ENCODE results near the gene FN3KRP.

Gene FN3KRP

GRCh38 chr17:82716203-82717010 lies at the start of gene FN3KRP:
Gene FN3KRP, plus strand, starts transcription at chr17:82716706. Its CDS starts 50 bp downstream, at chr17:82716756.
- peak; percentile 89 for DNase-seq
- Mint-ChIP-seq H3K9me3 (no peaks in the 10 kb centered on the region), H3K27ac (peak within 1 kb of the TSS; percentile 95), H3K4me1 (ENCODE audit: low read depth) (peaks cover 21% of the 10 kb centered on the region), H3K4me3 (peak within 1 kb of the TSS; percentile 97), H3K36me3 (ENCODE audit: low read depth) (peaks cover 36% of the 10 kb centered on the region), H3K27me3 (no peaks in the 10 kb centered on the region)

DNA sequence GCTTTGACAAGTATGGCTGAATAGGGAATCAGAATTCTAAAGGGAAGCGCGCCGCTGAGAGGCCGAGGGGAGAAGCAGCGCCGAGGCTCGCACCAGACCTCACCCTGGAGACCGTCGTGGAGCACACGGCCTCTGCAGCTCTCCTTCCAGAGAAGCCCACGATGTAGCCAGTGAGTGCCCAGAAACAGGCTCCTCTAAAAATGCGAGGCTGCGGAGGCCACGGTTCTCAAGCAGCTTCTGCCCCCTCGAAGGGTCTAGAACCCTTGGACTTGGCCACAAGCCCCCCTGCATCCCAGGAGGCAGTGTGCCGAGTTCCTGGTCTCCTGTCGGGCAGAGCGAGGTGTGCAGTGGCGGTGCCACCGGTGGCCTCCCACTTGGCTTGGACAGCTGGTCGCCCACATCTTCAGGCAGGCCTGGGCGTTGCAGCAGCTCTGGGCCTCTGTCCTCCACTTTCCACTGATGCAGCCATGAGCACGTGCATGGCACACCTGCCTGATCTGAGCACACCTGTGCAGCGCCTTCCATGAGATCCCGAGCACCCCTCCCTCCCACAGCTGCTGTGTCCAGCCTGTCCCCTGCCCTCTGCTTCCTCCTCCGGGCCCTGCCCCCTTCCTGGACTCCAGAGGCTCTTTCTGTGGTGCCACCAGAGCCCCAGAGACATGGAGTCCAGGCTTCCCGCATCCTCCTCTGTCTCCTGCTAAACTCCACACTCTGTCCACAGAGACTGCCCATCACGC lies 49.4 kb upstream of the FN3KRP start:
- no peaks in the 10 kb centered on the region for H3K27me3 Mint-ChIP-seq
- H3K4me3 Mint-ChIP-seq, result no peak overlapping the region
- H3K36me3 Mint-ChIP-seq (ENCODE audit: low read depth), result no peaks in the 10 kb centered on the region
- no peak overlapping the region for H3K27ac Mint-ChIP-seq
- DNase-seq, result no peak
- H3K9me3 Mint-ChIP-seq, result no peaks in the 10 kb centered on the region
- H3K4me1 Mint-ChIP-seq (ENCODE audit: low read depth), result peaks cover 6% of the 10 kb centered on the region

GRCh38 chr17:82667668-82668000 lies 48.9 kb upstream of the FN3KRP start:
- H3K27me3 Mint-ChIP-seq, result no peaks in the 10 kb centered on the region
- H3K27ac Mint-ChIP-seq, result no peak overlapping the region

DNA sequence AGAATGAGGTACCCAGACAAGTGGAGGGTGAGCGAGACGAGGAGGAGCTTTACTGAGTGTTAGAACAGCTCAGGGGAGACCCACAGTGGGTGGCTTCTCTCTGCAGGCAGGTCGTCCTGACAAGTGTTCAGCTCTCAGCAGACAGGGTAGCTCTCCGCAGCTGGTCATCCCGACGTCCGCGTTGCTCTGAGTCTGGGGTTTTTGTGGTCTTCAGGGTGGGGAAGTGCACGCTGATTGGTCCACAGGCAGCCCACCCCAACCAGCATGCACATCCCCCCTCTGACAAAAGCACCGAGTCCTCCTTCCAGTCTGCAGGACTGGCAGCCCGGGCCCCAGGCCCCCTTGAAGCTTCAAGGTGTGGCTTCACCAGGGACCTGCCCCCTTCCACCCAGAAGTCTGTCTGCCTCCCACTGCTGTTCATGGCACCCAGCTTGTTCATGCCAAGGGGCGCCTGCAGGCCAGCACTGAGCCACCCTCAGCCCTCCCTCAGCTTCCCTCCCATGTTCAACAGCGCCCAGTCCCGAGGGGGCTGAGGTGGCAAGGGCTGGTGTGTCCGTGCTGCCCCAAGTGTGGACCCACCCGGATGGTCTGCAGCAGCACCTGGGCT lies 48.4 kb upstream of the FN3KRP start:
- peaks cover 6% of the 10 kb centered on the region for H3K4me1 Mint-ChIP-seq (ENCODE audit: low read depth)
- H3K27ac Mint-ChIP-seq, result no peak overlapping the region
- no peaks in the 10 kb centered on the region for H3K9me3 Mint-ChIP-seq
- H3K36me3 Mint-ChIP-seq (ENCODE audit: low read depth), result no peaks in the 10 kb centered on the region
- H3K4me3 Mint-ChIP-seq, result no peak overlapping the region
- no peaks in the 10 kb centered on the region for H3K27me3 Mint-ChIP-seq
- no peak for DNase-seq

More at GRCh38 chr17:82667668-82668000, 48.9 kb upstream of the FN3KRP start:
- H3K4me1 Mint-ChIP-seq (ENCODE audit: low read depth), result peaks cover 6% of the 10 kb centered on the region
- no peak for DNase-seq
- no peaks in the 10 kb centered on the region for H3K36me3 Mint-ChIP-seq (ENCODE audit: low read depth)
- H3K4me3 Mint-ChIP-seq, result no peak overlapping the region
- H3K9me3 Mint-ChIP-seq, result no peaks in the 10 kb centered on the region

DNA sequence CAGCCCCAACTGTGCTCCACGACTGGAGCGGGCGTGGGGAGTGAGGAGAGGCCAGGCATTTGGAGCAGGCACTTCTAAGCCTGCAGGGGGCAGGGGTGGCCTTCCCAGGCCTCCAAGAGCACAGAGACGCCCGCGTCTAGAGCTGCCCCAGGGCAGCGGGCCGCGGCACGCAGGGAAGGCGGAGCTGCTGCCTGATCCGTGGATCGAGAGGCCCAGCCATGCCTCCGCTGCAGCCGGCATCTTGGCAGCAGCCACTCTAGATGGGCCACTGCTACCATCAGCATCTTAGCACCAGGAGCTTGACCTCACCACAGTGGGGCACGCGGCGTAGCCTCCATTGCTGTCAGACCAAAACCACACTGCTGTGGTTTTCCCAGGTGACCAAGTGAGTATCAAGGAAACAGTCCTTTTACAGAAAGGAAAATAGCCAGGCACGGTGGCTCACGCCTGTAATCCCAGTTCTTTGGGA lies 47.8 kb upstream of the FN3KRP start:
- peak; percentile 59 for DNase-seq
- H3K27ac Mint-ChIP-seq, result peak overlapping the region; percentile 40
- H3K4me3 Mint-ChIP-seq, result no peak overlapping the region

DNA sequence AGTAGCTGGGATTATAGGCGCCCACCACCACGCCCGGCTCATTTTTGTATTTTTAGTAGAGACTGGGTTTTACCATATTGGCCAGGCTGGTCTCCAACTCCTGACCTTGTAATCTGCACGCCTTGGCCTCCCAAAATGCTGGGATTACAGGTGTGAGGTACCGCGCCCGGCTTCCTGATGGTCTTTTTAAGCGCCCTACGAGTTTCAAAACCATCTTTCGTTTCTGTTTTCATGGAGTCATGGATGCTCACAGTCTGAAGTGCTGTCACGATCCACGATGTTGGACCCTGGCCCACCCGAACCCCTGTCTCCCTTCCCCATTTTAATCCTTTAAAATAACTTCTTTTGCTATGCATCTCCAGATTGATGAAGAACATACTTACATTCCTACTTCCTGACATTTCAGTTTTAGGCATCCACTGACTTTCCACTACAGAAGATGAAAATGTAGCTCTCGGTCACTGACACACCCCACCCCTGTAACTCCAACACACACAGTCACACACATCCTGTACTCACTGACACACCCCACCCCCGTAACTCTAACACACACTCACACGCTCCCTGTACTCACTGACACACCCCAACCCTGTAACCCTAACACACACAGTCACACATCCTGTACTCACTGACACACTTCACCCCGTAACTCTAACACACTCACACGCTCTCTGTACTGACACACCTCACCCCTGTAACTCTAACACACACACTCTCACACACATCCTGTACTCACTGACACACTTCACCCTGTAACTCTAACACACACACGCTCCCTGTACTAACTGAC lies 45.6 kb upstream of the FN3KRP start:
- no peak overlapping the region for H3K27ac Mint-ChIP-seq
- H3K27me3 Mint-ChIP-seq, result no peaks in the 10 kb centered on the region

More for the DNA sequence above, 47.8 kb upstream of the FN3KRP start:
- Mint-ChIP-seq H3K27me3 (no peaks in the 10 kb centered on the region), H3K36me3 (ENCODE audit: low read depth) (no peaks in the 10 kb centered on the region), H3K9me3 (no peaks in the 10 kb centered on the region), H3K4me1 (ENCODE audit: low read depth) (peaks cover 6% of the 10 kb centered on the region)

GRCh38 chr17:82674656-82675475 lies 41.6 kb upstream of the FN3KRP start:
- no peaks in the 10 kb centered on the region for H3K36me3 Mint-ChIP-seq (ENCODE audit: low read depth)
- no peaks in the 10 kb centered on the region for H3K9me3 Mint-ChIP-seq
- no peak overlapping the region for H3K27ac Mint-ChIP-seq
- no peak for DNase-seq
- no peak overlapping the region for H3K4me3 Mint-ChIP-seq
- no peaks in the 10 kb centered on the region for H3K4me1 Mint-ChIP-seq (ENCODE audit: low read depth)
- no peaks in the 10 kb centered on the region for H3K27me3 Mint-ChIP-seq

More for the DNA sequence above, 45.6 kb upstream of the FN3KRP start:
- Mint-ChIP-seq H3K4me1 (ENCODE audit: low read depth) (peaks cover 6% of the 10 kb centered on the region), H3K4me3 (no peak overlapping the region), H3K9me3 (no peaks in the 10 kb centered on the region), H3K36me3 (ENCODE audit: low read depth) (no peaks in the 10 kb centered on the region)
- DNase-seq, result no peak

DNA sequence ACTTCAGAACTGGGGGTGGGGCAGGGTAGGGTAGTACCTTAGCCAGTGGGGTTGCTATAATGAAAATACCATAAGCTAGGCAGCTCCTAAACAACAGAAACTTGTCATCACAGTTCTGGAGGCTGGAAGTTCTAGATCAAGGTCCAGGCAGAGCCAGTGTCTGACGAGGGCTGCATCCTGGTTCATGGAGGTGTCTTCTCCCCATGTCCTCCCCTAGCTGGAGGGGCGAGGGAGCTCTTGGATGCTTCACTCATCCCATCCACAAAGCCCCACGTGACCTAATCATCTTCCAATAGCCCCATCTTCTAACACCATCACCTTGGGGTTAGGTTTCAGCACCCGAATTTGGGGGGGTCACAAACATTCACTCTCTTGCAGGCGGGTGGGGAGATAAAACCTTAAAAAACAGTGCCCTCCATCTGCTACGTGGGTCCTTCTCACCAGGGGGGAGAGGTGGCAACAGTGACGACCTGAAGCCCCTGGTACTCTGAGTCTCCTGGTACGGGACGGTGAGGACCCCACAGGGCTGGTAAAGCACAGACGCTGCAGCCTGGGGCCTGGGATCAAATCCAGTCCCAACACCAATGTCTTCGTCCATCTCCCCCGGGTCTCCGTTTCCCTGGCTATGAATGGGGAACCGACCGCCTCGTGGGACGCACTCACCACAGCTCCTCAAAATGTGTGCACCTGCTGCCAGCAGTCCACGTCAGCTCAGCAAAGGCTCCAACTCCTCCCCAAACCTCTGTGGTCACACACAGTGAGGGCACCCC lies 40.8 kb upstream of the FN3KRP start:
- Mint-ChIP-seq H3K4me3 (no peak overlapping the region), H3K4me1 (ENCODE audit: low read depth) (no peaks in the 10 kb centered on the region), H3K9me3 (no peaks in the 10 kb centered on the region), H3K36me3 (ENCODE audit: low read depth) (no peaks in the 10 kb centered on the region), H3K27me3 (no peaks in the 10 kb centered on the region), H3K27ac (no peak overlapping the region)
- DNase-seq, result no peak

DNA sequence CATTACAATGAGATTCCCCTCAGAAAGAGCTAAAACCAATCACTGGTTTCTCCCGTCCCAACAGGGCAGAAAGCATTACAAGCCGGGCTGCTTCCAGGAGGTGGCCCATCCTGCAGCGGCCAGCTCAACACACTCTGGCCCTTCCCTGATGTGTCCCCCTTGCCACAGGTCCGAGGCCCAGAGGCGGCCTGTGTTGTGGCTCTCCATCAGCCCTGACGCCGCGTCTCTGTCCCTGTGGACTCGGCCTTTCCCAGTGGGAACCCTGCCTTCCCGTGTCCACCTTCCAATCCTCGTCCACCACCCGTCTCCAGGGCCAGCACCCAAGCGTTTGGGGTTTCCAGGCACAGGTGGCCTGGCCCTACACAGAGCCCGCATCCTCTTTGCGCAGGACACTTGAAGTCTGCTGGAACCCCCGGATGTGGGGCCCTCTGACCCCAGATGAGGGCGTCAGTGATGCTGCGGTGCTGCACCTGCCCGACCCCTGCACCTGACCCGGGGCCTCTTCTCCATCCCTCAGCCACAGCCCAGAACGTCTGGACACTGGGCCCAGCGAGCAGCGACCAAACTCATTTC lies 39.1 kb upstream of the FN3KRP start:
- Mint-ChIP-seq H3K27ac (no peak overlapping the region), H3K4me3 (no peak overlapping the region), H3K36me3 (ENCODE audit: low read depth) (peaks cover 3% of the 10 kb centered on the region), H3K9me3 (peaks cover 9% of the 10 kb centered on the region), H3K27me3 (no peaks in the 10 kb centered on the region), H3K4me1 (ENCODE audit: low read depth) (no peaks in the 10 kb centered on the region)
- no peak for DNase-seq

GRCh38 chr17:82678265-82678891 lies 38.1 kb upstream of the FN3KRP start:
- no peak for DNase-seq
- H3K27me3 Mint-ChIP-seq, result no peaks in the 10 kb centered on the region
- no peak overlapping the region for H3K27ac Mint-ChIP-seq
- H3K4me1 Mint-ChIP-seq (ENCODE audit: low read depth), result no peaks in the 10 kb centered on the region
- peaks cover 3% of the 10 kb centered on the region for H3K36me3 Mint-ChIP-seq (ENCODE audit: low read depth)
- H3K9me3 Mint-ChIP-seq, result peaks cover 9% of the 10 kb centered on the region
- no peak overlapping the region for H3K4me3 Mint-ChIP-seq

GRCh38 chr17:82679586-82680465 lies 36.7 kb upstream of the FN3KRP start:
- DNase-seq, result no peak
- H3K9me3 Mint-ChIP-seq, result peaks cover 9% of the 10 kb centered on the region
- H3K27me3 Mint-ChIP-seq, result no peaks in the 10 kb centered on the region
- H3K4me3 Mint-ChIP-seq, result no peak overlapping the region
- no peak overlapping the region for H3K27ac Mint-ChIP-seq
- H3K36me3 Mint-ChIP-seq (ENCODE audit: low read depth), result peaks cover 3% of the 10 kb centered on the region
- H3K4me1 Mint-ChIP-seq (ENCODE audit: low read depth), result no peaks in the 10 kb centered on the region

- peaks cover 9% of the 10 kb centered on the region for H3K9me3 Mint-ChIP-seq
- no peak overlapping the region for H3K27ac Mint-ChIP-seq
- no peak for DNase-seq
- peaks cover 3% of the 10 kb centered on the region for H3K36me3 Mint-ChIP-seq (ENCODE audit: low read depth)
- no peaks in the 10 kb centered on the region for H3K27me3 Mint-ChIP-seq
- no peak overlapping the region for H3K4me3 Mint-ChIP-seq
- no peaks in the 10 kb centered on the region for H3K4me1 Mint-ChIP-seq (ENCODE audit: low read depth)
Observed at GRCh38 chr17:82681547-82681946, 35.0 kb upstream of the FN3KRP start.
